Measurements from ENCODE around the gene DCANP1. TPM values are rescaled to one million over a fixed set of nuclear protein-coding genes. Genes with fewer than 3 reads are reported as not detected.

DCANP1 gene
- total RNA-seq, 3 donors from 2014 or later = not detected

- DNase-seq = no peak
- ATAC-seq = no peak
- Mint-ChIP-seq H3K4me3 (no peak overlapping the region), H3K27me3 (ENCODE audit: low read depth) (peaks cover 14% of the 10 kb centered on the region), H3K36me3 (ENCODE audit: insufficient read depth) (no peaks in the 10 kb centered on the region), H3K4me1 (ENCODE audit: low read depth) (no peaks in the 10 kb centered on the region), H3K9me3 (no peaks in the 10 kb centered on the region)
These were observed 8.7 kb upstream of the DCANP1 start for GRCh38 chr5:135455876-135456237.

GRCh38 chr5:135454946-135455345 is 7.8 kb upstream of the DCANP1 start:
- no peak overlapping the region for H3K4me3 Mint-ChIP-seq
- no peaks in the 10 kb centered on the region for H3K36me3 Mint-ChIP-seq (ENCODE audit: insufficient read depth)
- peaks cover 14% of the 10 kb centered on the region for H3K27me3 Mint-ChIP-seq (ENCODE audit: low read depth)
- H3K4me1 Mint-ChIP-seq (ENCODE audit: low read depth) = no peaks in the 10 kb centered on the region
- ATAC-seq = no peak
- no peaks in the 10 kb centered on the region for H3K9me3 Mint-ChIP-seq
- no peak for DNase-seq

- ATAC-seq (no peak), DNase-seq (no peak)
- no peaks in the 10 kb centered on the region for H3K9me3 Mint-ChIP-seq
- H3K36me3 Mint-ChIP-seq (ENCODE audit: insufficient read depth) = no peaks in the 10 kb centered on the region
- H3K4me3 Mint-ChIP-seq = no peak overlapping the region
- H3K27me3 Mint-ChIP-seq (ENCODE audit: low read depth) = peaks cover 10% of the 10 kb centered on the region
- H3K4me1 Mint-ChIP-seq (ENCODE audit: low read depth) = no peaks in the 10 kb centered on the region
These were observed 6.5 kb upstream of the DCANP1 start for GRCh38 chr5:135453613-135454012.

- H3K4me3 Mint-ChIP-seq = no peak within 1 kb of the TSS
- H3K4me1 Mint-ChIP-seq (ENCODE audit: low read depth) = no peaks in the 10 kb centered on the region
- H3K36me3 Mint-ChIP-seq (ENCODE audit: insufficient read depth) = no peaks in the 10 kb centered on the region
- DNase-seq = no peak
- ATAC-seq = no peak
- H3K27me3 Mint-ChIP-seq (ENCODE audit: low read depth) = peaks cover 10% of the 10 kb centered on the region
- H3K9me3 Mint-ChIP-seq = no peaks in the 10 kb centered on the region
These were observed 5.3 kb upstream of the DCANP1 start, which contains the start of gene TIFAB for GRCh38 chr5:135452321-135453030. TIFAB (minus strand) TSS chr5:135452351; CDS start chr5:135449939, 2,412 bp downstream.

- ATAC-seq = no peak
- H3K4me3 Mint-ChIP-seq = no peak overlapping the region
- no peak for DNase-seq
- no peaks in the 10 kb centered on the region for H3K9me3 Mint-ChIP-seq
- H3K36me3 Mint-ChIP-seq (ENCODE audit: insufficient read depth) = no peaks in the 10 kb centered on the region
- no peaks in the 10 kb centered on the region for H3K4me1 Mint-ChIP-seq (ENCODE audit: low read depth)
- peaks cover 10% of the 10 kb centered on the region for H3K27me3 Mint-ChIP-seq (ENCODE audit: low read depth)
These were observed 4.6 kb upstream of the DCANP1 start for GRCh38 chr5:135451581-135452320.

GRCh38 chr5:135450952-135451351 is 3.8 kb upstream of the DCANP1 start:
- Mint-ChIP-seq H3K27me3 (ENCODE audit: low read depth) (peaks cover 6% of the 10 kb centered on the region), H3K36me3 (ENCODE audit: insufficient read depth) (no peaks in the 10 kb centered on the region), H3K4me3 (no peak overlapping the region), H3K4me1 (ENCODE audit: low read depth) (no peaks in the 10 kb centered on the region), H3K9me3 (no peaks in the 10 kb centered on the region)
- DNase-seq (no peak), ATAC-seq (no peak)

- no peaks in the 10 kb centered on the region for H3K36me3 Mint-ChIP-seq (ENCODE audit: insufficient read depth)
- no peak for DNase-seq
These were observed 3.2 kb upstream of the DCANP1 start for GRCh38 chr5:135450336-135450735.

GRCh38 chr5:135449644-135450043 is 2.5 kb upstream of the DCANP1 start:
- H3K27me3 Mint-ChIP-seq (ENCODE audit: low read depth) = peaks cover 7% of the 10 kb centered on the region
- no peak for ATAC-seq
- no peak for DNase-seq
- no peak overlapping the region for H3K4me3 Mint-ChIP-seq
- H3K36me3 Mint-ChIP-seq (ENCODE audit: insufficient read depth) = no peaks in the 10 kb centered on the region
- H3K4me1 Mint-ChIP-seq (ENCODE audit: low read depth) = no peaks in the 10 kb centered on the region
- no peaks in the 10 kb centered on the region for H3K9me3 Mint-ChIP-seq

More at GRCh38 chr5:135450336-135450735, 3.2 kb upstream of the DCANP1 start:
- no peak overlapping the region for H3K4me3 Mint-ChIP-seq
- H3K9me3 Mint-ChIP-seq = no peaks in the 10 kb centered on the region
- H3K27me3 Mint-ChIP-seq (ENCODE audit: low read depth) = peaks cover 6% of the 10 kb centered on the region
- H3K4me1 Mint-ChIP-seq (ENCODE audit: low read depth) = no peaks in the 10 kb centered on the region
- no peak for ATAC-seq

GRCh38 chr5:135448791-135449507 is 1.8 kb upstream of the DCANP1 start:
- peaks cover 6% of the 10 kb centered on the region for H3K27me3 Mint-ChIP-seq (ENCODE audit: low read depth)
- H3K36me3 Mint-ChIP-seq (ENCODE audit: insufficient read depth) = no peaks in the 10 kb centered on the region
- DNase-seq (no peak), ATAC-seq (no peak)
- no peaks in the 10 kb centered on the region for H3K9me3 Mint-ChIP-seq
- H3K4me1 Mint-ChIP-seq (ENCODE audit: low read depth) = no peaks in the 10 kb centered on the region
- H3K4me3 Mint-ChIP-seq = no peak overlapping the region

- Mint-ChIP-seq H3K4me1 (ENCODE audit: low read depth) (no peaks in the 10 kb centered on the region), H3K4me3 (no peak overlapping the region), H3K9me3 (no peaks in the 10 kb centered on the region), H3K36me3 (ENCODE audit: insufficient read depth) (no peaks in the 10 kb centered on the region), H3K27me3 (ENCODE audit: low read depth) (peaks cover 6% of the 10 kb centered on the region)
- ATAC-seq (no peak), DNase-seq (no peak)
These were observed 1.1 kb upstream of the DCANP1 start for GRCh38 chr5:135448071-135448739.

GRCh38 chr5:135446615-135447014 is 533 bp downstream of the DCANP1 start:
- no peak overlapping the region for H3K4me3 Mint-ChIP-seq
- H3K36me3 Mint-ChIP-seq (ENCODE audit: insufficient read depth) = no peaks in the 10 kb centered on the region
- H3K27me3 Mint-ChIP-seq (ENCODE audit: low read depth) = peaks cover 5% of the 10 kb centered on the region
- H3K4me1 Mint-ChIP-seq (ENCODE audit: low read depth) = no peaks in the 10 kb centered on the region
- DNase-seq = no peak
- H3K9me3 Mint-ChIP-seq = no peaks in the 10 kb centered on the region
- ATAC-seq = no peak

- Mint-ChIP-seq H3K36me3 (ENCODE audit: insufficient read depth) (no peaks in the 10 kb centered on the region), H3K4me3 (no peak overlapping the region), H3K9me3 (no peaks in the 10 kb centered on the region), H3K4me1 (ENCODE audit: low read depth) (no peaks in the 10 kb centered on the region), H3K27me3 (ENCODE audit: low read depth) (peaks cover 5% of the 10 kb centered on the region)
- no peak for DNase-seq
- ATAC-seq = no peak
These were observed 942 bp downstream of the DCANP1 start for GRCh38 chr5:135446206-135446605.

GRCh38 chr5:135445306-135445985 is 1.7 kb downstream of the DCANP1 start:
- H3K9me3 Mint-ChIP-seq = no peaks in the 10 kb centered on the region
- no peak overlapping the region for H3K4me3 Mint-ChIP-seq
- no peaks in the 10 kb centered on the region for H3K36me3 Mint-ChIP-seq (ENCODE audit: insufficient read depth)
- no peaks in the 10 kb centered on the region for H3K4me1 Mint-ChIP-seq (ENCODE audit: low read depth)
- H3K27me3 Mint-ChIP-seq (ENCODE audit: low read depth) = peaks cover 5% of the 10 kb centered on the region
- DNase-seq = no peak
- ATAC-seq = no peak

GRCh38 chr5:135444881-135445280 is 2.3 kb downstream of the DCANP1 start:
- no peak for ATAC-seq

More at GRCh38 chr5:135444881-135445280, 2.3 kb downstream of the DCANP1 start:
- Mint-ChIP-seq H3K9me3 (no peaks in the 10 kb centered on the region), H3K4me1 (ENCODE audit: low read depth) (no peaks in the 10 kb centered on the region), H3K4me3 (no peak overlapping the region), H3K36me3 (ENCODE audit: insufficient read depth) (no peaks in the 10 kb centered on the region), H3K27me3 (ENCODE audit: low read depth) (peaks cover 5% of the 10 kb centered on the region)
- DNase-seq = no peak
